PC-3 (cell line): ENCODE measurements around the gene TAOK1.

ENCODE experiments used
- EZH2 ChIP-seq: fragments of 300-600 bp; sonication (generic); IDR thresholded peaks from one replicate; pipeline ENCODE4 v1.6.1; 2017; ENCODE audit warnings: antibody characterized with exemption, mild to moderate bottlenecking, low read length; ENCODE audit not compliant: unreplicated experiment
- EZH2phosphoT487 ChIP-seq: fragments of 300-600 bp; sonication (generic); IDR thresholded peaks from 2 replicates; pipeline ENCODE4 v1.6.1; 2018; ENCODE audit warnings: mild to moderate bottlenecking, antibody characterized with exemption, low read length, borderline replicate concordance
- TF ChIP-seq, protein P1 (sequence below): fragments of 300-600 bp; sonication (generic); conservative IDR thresholded peaks from 2 replicates; pipeline ENCODE4 v1.5.1; 2017; ENCODE audit warnings: antibody characterized with exemption, low read depth, mild to moderate bottlenecking, low read length

DNA sequence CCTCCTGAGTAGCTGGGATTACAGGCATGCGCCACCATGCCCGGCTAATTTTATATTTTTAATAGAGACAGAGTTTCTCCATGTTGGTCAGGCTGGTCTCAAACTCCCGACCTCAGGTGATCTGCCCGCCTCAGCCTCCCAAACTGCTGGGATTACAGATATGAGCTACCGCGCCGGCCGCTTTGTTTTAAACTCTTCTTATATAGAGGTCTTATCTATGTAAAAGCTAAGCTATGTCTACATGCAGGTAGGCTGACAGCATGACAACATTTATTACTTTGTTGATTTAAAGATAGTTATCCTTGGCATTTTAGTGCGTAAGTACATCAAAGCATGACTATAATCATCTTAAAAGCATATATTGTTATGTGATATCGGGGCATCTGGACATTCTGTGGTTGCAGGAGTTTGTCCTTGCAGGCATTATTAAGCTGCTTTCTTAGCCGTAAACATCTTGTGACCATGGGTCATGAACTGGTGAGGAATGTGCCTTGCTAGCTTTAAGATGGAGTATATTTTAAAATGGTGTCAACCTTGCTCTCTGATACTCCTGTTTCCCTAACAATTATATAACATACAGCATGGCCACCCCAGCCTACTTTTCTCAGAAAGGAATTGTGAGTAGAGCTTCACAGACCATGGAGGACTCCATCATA, 45.8 kb upstream of the TAOK1 start:
- TF ChIP-seq, protein P1, sequence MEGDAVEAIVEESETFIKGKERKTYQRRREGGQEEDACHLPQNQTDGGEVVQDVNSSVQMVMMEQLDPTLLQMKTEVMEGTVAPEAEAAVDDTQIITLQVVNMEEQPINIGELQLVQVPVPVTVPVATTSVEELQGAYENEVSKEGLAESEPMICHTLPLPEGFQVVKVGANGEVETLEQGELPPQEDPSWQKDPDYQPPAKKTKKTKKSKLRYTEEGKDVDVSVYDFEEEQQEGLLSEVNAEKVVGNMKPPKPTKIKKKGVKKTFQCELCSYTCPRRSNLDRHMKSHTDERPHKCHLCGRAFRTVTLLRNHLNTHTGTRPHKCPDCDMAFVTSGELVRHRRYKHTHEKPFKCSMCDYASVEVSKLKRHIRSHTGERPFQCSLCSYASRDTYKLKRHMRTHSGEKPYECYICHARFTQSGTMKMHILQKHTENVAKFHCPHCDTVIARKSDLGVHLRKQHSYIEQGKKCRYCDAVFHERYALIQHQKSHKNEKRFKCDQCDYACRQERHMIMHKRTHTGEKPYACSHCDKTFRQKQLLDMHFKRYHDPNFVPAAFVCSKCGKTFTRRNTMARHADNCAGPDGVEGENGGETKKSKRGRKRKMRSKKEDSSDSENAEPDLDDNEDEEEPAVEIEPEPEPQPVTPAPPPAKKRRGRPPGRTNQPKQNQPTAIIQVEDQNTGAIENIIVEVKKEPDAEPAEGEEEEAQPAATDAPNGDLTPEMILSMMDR, result no peak
- TF ChIP-seq EZH2 (no peak), EZH2phosphoT487 (no peak)
